Panc1 (cell line): Measurements from ENCODE around the gene ACOX1. TPM values are rescaled to one million over a fixed set of nuclear protein-coding genes. Genes with fewer than 3 reads are reported as not detected.

Experiments used
- ATAC-seq: fragments of 200-7000 bp; cut with Tn5 transposase; 2 replicates; pipeline ENCODE4 v1.9.1; 2020; ENCODE audit warnings: mild to moderate bottlenecking, moderate library complexity
- BruUV-seq: library from RNA; stranded (reverse); fragments of 400-500 nt; replicated peaks from 2 replicates; lab custom pipeline; 2021; lab: Mats Ljungman, UMichigan
- CTCF ChIA-PET: fragments of 300-600 bp; sonication (Branson Sonifier 250); formaldehyde crosslinking; loops from one replicate; lab custom pipeline; 2022; ENCODE audit warnings: antibody characterized with exemption; lab: Charles Lee
- POLR2A ChIA-PET: fragments of 300-600 bp; sonication (Branson Sonifier 250); formaldehyde crosslinking; loops from one replicate; lab custom pipeline; 2022; ENCODE audit warnings: antibody characterized with exemption; lab: Charles Lee
- DNase-seq: peaks from one replicate; pipeline ENCODE4 v3.0.0-alpha.2; 2010; ENCODE audit warnings: low read depth, low spot score
- H3K27ac ChIP-seq: 2 replicates; pipeline ENCODE4 v1.5.1; 2011; ENCODE audit warnings: mild to moderate bottlenecking, low read length, inconsistent platforms
- H3K27me3 ChIP-seq: fragments of 200-500 bp; sonication (Bioruptor generic); 2 replicates; pipeline ENCODE4 v1.6.0; 2014; ENCODE audit warnings: low read length, inconsistent platforms; ENCODE audit not compliant: control insufficient read depth, insufficient read depth
- H3K36me3 ChIP-seq: fragments of 200-500 bp; sonication (Bioruptor generic); 2 replicates; pipeline ENCODE4 v1.5.1; 2014; ENCODE audit warnings: inconsistent platforms, mild to moderate bottlenecking, low read length, moderate library complexity; ENCODE audit not compliant: control insufficient read depth, insufficient read depth
- H3K4me1 ChIP-seq: 2 replicates; pipeline ENCODE4 v1.5.1; 2011; ENCODE audit warnings: inconsistent platforms, mild to moderate bottlenecking, low read length, moderate library complexity; ENCODE audit not compliant: control insufficient read depth, insufficient read depth
- H3K4me3 ChIP-seq, 2 experiments: 2 replicates each; pipeline ENCODE4 v1.5.1; 2011 to 2012; ENCODE audit warnings: low read depth in 2 of 2, low read length in 2 of 2, mild to moderate bottlenecking in 2 of 2, inconsistent platforms in 1 of 2, moderate library complexity in 1 of 2
- H3K9me3 ChIP-seq: fragments of 200-500 bp; sonication (Bioruptor generic); 2 replicates; pipeline ENCODE4 v1.5.1; 2014; ENCODE audit warnings: low read depth, mild to moderate bottlenecking, inconsistent platforms, low read length, moderate library complexity; ENCODE audit not compliant: control insufficient read depth, insufficient read depth
- CTCF ChIP-seq: fragments of 450-650 bp; IDR thresholded peaks from 2 replicates; pipeline ENCODE4 v1.5.1; 2017; ENCODE audit warnings: mild to moderate bottlenecking
- POLR2AphosphoS5 ChIP-seq: IDR thresholded peaks from 2 replicates; pipeline ENCODE4 v1.6.1; 2012; ENCODE audit warnings: mild to moderate bottlenecking, low read depth, low read length, moderate library complexity
- SIN3A ChIP-seq: IDR thresholded peaks from 2 replicates; pipeline ENCODE4 v1.6.1; 2012; ENCODE audit warnings: low read depth, mild to moderate bottlenecking, low read length, moderate library complexity, borderline replicate concordance; ENCODE audit not compliant: insufficient read depth
- TCF7L2 ChIP-seq: IDR thresholded peaks from 2 replicates; pipeline ENCODE4 v1.6.1; 2011; ENCODE audit warnings: mild to moderate bottlenecking, low read depth, low read length, inconsistent platforms
- in situ Hi-C: cut with HindIII; loops from 2 replicates; pipeline ENCODE4 v1.10.0; 2016; ENCODE audit warnings: low sequenced_read_pairs, low pct_unique_long_range_greater_than_20kb
- intact Hi-C: fragments of 100-400 bp; cut with micrococcal nuclease; formaldehyde crosslinking; loops from one replicate; pipeline ENCODE4 v1.10.0; 2022; ENCODE audit not compliant: unreplicated experiment
- total RNA-seq: library from RNA; stranded (reverse); gene quantifications from one replicate; pipeline ENCODE4 v1.2.1, GENCODE V29; 2021; ENCODE audit not compliant: unreplicated experiment
- TF ChIP-seq, protein P1 (sequence below), 2 experiments: IDR thresholded peaks; 2 replicates each; pipeline ENCODE4 v1.6.1; 2011 to 2012; ENCODE audit warnings: low read depth in 2 of 2, control low read depth in 1 of 2, low read length in 1 of 2, mild to moderate bottlenecking in 1 of 2, moderate library complexity in 1 of 2; ENCODE audit not compliant: insufficient read depth in 1 of 2

The ACOX1 gene
- total RNA-seq, 1 experiment from 2014 or later: 53.5 TPM

GRCh38 chr17:75894049-75894733 lies 84.8 kb downstream of the ACOX1 start:
- POLR2A ChIA-PET: interaction anchor here (0.6 to 1.0 kb wide), 3 partner anchors 11 to 307 kb away, joined by 6 to 11 read pairs (median 8); no protein-coding TSS in a partner anchor
- ATAC-seq: no peak
- no peak for TF ChIP-seq CTCF
- TF ChIP-seq SIN3A: no peak
- TF ChIP-seq TCF7L2: no peak
- TF ChIP-seq POLR2AphosphoS5: no peak
- TF ChIP-seq, protein P1, sequence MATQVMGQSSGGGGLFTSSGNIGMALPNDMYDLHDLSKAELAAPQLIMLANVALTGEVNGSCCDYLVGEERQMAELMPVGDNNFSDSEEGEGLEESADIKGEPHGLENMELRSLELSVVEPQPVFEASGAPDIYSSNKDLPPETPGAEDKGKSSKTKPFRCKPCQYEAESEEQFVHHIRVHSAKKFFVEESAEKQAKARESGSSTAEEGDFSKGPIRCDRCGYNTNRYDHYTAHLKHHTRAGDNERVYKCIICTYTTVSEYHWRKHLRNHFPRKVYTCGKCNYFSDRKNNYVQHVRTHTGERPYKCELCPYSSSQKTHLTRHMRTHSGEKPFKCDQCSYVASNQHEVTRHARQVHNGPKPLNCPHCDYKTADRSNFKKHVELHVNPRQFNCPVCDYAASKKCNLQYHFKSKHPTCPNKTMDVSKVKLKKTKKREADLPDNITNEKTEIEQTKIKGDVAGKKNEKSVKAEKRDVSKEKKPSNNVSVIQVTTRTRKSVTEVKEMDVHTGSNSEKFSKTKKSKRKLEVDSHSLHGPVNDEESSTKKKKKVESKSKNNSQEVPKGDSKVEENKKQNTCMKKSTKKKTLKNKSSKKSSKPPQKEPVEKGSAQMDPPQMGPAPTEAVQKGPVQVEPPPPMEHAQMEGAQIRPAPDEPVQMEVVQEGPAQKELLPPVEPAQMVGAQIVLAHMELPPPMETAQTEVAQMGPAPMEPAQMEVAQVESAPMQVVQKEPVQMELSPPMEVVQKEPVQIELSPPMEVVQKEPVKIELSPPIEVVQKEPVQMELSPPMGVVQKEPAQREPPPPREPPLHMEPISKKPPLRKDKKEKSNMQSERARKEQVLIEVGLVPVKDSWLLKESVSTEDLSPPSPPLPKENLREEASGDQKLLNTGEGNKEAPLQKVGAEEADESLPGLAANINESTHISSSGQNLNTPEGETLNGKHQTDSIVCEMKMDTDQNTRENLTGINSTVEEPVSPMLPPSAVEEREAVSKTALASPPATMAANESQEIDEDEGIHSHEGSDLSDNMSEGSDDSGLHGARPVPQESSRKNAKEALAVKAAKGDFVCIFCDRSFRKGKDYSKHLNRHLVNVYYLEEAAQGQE (IDR thresholded peaks at IDR 0.05; ENCODE audit: insufficient read depth in 1 of 2, low read depth in 2 of 2, low read length in 1 of 2): no peak
- Histone ChIP-seq H3K4me1 (peaks cover 19% of the 10 kb centered on the region), H3K27me3 (no peaks in the 10 kb centered on the region), H3K27ac (no peak overlapping the region), H3K9me3 (no peaks in the 10 kb centered on the region), H3K4me3 (no peak overlapping the region), H3K36me3 (no peaks in the 10 kb centered on the region; the same call in 1 of the 2 replicates)
- CTCF ChIA-PET: interaction anchor here (0.6 to 0.7 kb wide), 3 partner anchors 17 to 94 kb away, joined by 3 to 7 read pairs (median 4); no protein-coding TSS in a partner anchor
- intact Hi-C loops (no loop called here), in situ Hi-C loops (no loop called here)
- no TSS peak for BruUV-seq
- DNase-seq: no peak

DNA sequence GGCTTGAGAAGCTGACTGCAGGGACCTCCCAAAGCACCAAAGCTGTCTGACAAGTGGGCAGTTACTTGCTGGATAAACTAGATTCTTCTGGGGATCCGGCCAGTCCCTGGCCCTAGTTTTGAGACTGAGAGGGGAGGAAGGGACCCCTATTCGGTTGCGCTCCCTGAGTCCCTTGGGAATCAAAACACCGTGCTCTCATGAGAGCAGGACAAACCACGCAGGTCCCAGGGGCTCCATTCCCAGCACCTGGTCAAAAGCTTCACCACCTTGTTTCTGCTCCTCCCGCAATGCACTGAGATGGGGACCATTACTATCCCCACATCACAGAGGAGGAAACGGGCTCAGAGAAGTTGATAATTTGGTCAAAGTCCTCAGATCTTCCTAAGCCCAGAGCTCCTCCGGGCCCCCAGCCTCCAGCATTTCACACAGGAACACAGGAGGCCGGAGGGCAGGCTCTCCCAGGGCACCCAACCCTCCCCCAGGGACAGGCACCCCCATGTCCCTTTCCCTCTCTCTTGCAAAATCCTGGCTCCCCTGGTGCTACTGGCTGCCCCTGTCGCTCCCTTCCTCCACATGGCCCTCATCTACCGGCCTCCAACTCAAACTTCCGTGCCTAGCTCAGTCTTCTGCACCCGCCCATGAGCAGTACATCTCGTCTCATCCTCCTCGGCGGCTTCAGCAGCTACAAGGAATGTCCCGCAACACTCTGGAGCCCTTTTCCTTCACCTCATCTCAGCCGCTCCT lies 85.5 kb downstream of the ACOX1 start:
- no TSS peak for BruUV-seq

More for the DNA sequence above, 85.5 kb downstream of the ACOX1 start:
- H3K4me3 ChIP-seq: no peak overlapping the region
- intact Hi-C loops: no loop called here
- H3K27ac ChIP-seq: no peak overlapping the region
- H3K9me3 ChIP-seq: no peaks in the 10 kb centered on the region
- TF ChIP-seq CTCF (no peak), POLR2AphosphoS5 (peak; percentile 38; the same call in 1 of the 2 replicates), TCF7L2 (no peak)
- in situ Hi-C loops: no loop called here
- H3K4me1 ChIP-seq: peaks cover 19% of the 10 kb centered on the region
- DNase-seq (no peak), ATAC-seq (no peak)
- H3K27me3 ChIP-seq: no peaks in the 10 kb centered on the region
- H3K36me3 ChIP-seq: no peaks in the 10 kb centered on the region; the same call in 1 of the 2 replicates
- POLR2A ChIA-PET: interaction anchor here (0.6 to 1.0 kb wide), 3 partner anchors 11 to 308 kb away, joined by 6 to 11 read pairs (median 8); no protein-coding TSS in a partner anchor
- CTCF ChIA-PET: interaction anchor here (0.6 to 0.7 kb wide), 2 partner anchors 16 to 95 kb away, joined by 3 to 4 read pairs; no protein-coding TSS in a partner anchor
